ENCODE results near the gene SLC25A41. TPM values are rescaled to one million over a fixed set of nuclear protein-coding genes. Genes with fewer than 3 reads are reported as not detected.

The SLC25A41 gene
- total and polyA plus RNA-seq, 2 of the 13 experiments (the other 11 are each of a cell fraction or from before 2014, with no cell fraction given), result 0.33 to 0.95 TPM

DNA sequence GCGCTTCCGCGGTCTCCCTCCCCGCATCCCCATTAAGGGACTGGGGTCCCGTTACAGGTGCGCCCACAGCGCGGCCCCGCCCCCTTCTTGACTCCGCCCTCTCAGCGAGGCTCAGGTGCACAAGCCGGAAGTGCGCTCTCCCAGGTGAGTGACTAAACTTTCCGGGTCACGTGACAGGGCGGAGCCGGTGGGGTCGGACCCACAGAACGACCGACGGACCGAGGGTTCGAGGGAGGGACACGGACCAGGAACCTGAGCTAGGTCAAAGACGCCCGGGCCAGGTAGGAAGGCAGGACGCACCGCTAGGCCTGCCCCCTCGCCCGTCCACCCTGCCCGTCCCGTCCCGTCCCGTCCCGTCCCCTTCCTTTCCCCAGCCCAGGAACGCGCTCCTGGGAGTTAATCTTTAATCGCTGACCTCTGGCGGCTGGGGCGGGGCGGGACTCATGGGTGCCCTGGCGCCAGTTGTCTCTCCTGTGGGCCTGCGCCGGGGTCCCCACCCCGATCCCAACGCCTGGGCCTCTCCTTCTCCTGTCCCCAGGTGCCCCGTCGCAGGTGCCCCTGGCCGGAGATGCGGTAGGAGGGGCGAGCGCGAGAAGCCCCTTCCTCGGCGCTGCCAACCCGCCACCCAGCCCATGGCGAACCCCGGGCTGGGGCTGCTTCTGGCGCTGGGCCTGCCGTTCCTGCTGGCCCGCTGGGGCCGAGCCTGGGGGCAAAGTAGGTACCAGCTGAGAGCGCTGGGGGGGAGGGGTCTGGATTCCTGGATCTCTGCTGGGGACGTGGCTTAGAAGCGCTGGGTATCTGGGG lies 30.7 kb upstream of the SLC25A41 start, which contains the start of gene CRB3 (continued):
- TF ChIP-seq ZNF749 (CRISPR knock-in tag; IDR thresholded peaks at IDR 0.05; ENCODE audit: borderline replicate concordance) (no peak), BRCA1 (CRISPR knock-in tag; IDR thresholded peaks at IDR 0.05) (no peak), DNMT1 (CRISPR knock-in tag; IDR thresholded peaks at IDR 0.05) (no peak), ZNF431 (CRISPR knock-in tag; IDR thresholded peaks at IDR 0.05; ENCODE audit: borderline replicate concordance, low read depth) (no peak), ZNF124 (CRISPR knock-in tag; IDR thresholded peaks at IDR 0.05) (no peak), ZNF747 (CRISPR knock-in tag; IDR thresholded peaks at IDR 0.05; ENCODE audit: borderline replicate concordance) (peak; percentile 83), ZMYM3 (CRISPR knock-in tag; IDR thresholded peaks at IDR 0.05) (no peak), ZIK1 (CRISPR knock-in tag; IDR thresholded peaks at IDR 0.05; ENCODE audit: borderline replicate concordance, low read depth) (no peak), YY1 (IDR thresholded peaks at IDR 0.05; ENCODE audit: insufficient read depth, insufficient replicate concordance, low read depth, low read length) (peak; percentile 26), FOXM1 (CRISPR knock-in tag; IDR thresholded peaks at IDR 0.05) (no peak), NFE2L2 (IDR thresholded peaks at IDR 0.05; ENCODE audit: low read length) (no peak), STAT6 (CRISPR knock-in tag; IDR thresholded peaks at IDR 0.05; ENCODE audit: borderline replicate concordance) (no peak), FOXA1 (IDR thresholded peaks at IDR 0.05) (no peak), FOXA1 (CRISPR knock-in tag; IDR thresholded peaks at IDR 0.05) (no peak), ZMAT5 (CRISPR knock-in tag; IDR thresholded peaks at IDR 0.05; ENCODE audit: borderline replicate concordance, low read depth) (no peak), ZNF280B (CRISPR knock-in tag; IDR thresholded peaks at IDR 0.05; ENCODE audit: borderline replicate concordance) (peak; percentile 64; the same call in 1 of the 2 replicates), ZZZ3 (CRISPR knock-in tag; IDR thresholded peaks at IDR 0.05; ENCODE audit: borderline replicate concordance) (no peak), ZNF256 (CRISPR knock-in tag; conservative IDR thresholded peaks at IDR 0.05) (no peak), SIX4 (CRISPR knock-in tag; IDR thresholded peaks at IDR 0.05) (no peak), SP140L (CRISPR knock-in tag; IDR thresholded peaks at IDR 0.05; ENCODE audit: borderline replicate concordance) (no peak), SPEN (CRISPR knock-in tag; IDR thresholded peaks at IDR 0.05; ENCODE audit: low read depth) (peak; percentile 53; the same call in 1 of the 2 replicates), NR2C2 (CRISPR knock-in tag; IDR thresholded peaks at IDR 0.05; ENCODE audit: borderline replicate concordance) (peak; percentile 76), RCOR2 (CRISPR knock-in tag; IDR thresholded peaks at IDR 0.05) (no peak)
- TF ChIP-seq, protein P1, sequence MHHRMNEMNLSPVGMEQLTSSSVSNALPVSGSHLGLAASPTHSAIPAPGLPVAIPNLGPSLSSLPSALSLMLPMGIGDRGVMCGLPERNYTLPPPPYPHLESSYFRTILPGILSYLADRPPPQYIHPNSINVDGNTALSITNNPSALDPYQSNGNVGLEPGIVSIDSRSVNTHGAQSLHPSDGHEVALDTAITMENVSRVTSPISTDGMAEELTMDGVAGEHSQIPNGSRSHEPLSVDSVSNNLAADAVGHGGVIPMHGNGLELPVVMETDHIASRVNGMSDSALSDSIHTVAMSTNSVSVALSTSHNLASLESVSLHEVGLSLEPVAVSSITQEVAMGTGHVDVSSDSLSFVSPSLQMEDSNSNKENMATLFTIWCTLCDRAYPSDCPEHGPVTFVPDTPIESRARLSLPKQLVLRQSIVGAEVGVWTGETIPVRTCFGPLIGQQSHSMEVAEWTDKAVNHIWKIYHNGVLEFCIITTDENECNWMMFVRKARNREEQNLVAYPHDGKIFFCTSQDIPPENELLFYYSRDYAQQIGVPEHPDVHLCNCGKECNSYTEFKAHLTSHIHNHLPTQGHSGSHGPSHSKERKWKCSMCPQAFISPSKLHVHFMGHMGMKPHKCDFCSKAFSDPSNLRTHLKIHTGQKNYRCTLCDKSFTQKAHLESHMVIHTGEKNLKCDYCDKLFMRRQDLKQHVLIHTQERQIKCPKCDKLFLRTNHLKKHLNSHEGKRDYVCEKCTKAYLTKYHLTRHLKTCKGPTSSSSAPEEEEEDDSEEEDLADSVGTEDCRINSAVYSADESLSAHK (CRISPR knock-in tag; IDR thresholded peaks at IDR 0.05; ENCODE audit: borderline replicate concordance), result no peak

All from HepG2 (cell line).